GM21390 (cell line): ENCODE measurements around the gene RAB6B.

Source experiments
- ATAC-seq: cut with Tn5 transposase; IDR thresholded peaks from one replicate; pipeline ENCODE4 v1.9.1; 2021; ENCODE audit not compliant: unreplicated experiment

RAB6B gene

DNA sequence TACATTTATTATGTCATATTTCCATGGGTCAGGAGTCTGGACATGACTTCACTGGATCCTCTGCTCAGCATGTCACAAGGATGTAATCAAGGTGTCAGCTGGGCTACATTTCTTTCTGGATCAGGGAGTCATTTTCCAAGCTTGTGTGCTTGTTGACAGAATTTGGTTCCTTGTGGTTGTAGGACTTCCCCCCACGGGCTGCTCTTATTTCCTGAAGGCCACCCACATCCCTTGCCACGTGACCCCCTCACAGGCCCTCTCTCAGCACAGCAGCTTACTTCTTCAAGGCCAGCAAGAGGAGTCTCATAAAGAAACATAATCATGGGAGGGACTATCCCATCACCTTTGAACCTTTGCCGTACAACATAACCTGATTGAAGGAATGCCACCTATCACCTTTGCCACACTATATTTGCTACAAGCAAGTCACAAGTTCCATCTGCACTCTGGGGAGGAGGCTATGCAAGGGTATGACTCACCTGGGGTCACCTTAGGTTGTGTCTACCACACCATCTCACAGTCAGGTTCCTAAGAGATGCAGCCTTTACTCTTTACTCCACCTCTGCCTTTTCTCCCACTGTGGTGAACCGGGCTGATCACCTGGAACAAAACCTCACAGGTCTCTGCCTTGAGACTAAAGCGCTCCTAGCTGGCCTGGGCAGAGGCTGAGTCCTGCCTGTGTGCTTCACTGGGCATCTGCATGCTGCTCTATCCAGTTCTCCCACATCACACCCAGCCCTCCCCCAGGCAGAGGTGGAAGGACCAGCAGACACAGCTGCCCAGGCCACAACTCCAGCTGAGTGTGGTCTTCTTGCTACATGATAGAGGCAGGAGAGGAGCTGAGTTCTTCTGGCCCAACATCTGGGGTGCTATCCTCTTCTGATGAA is 13.5 kb downstream of the RAB6B start:
- ATAC-seq, result no peak

DNA sequence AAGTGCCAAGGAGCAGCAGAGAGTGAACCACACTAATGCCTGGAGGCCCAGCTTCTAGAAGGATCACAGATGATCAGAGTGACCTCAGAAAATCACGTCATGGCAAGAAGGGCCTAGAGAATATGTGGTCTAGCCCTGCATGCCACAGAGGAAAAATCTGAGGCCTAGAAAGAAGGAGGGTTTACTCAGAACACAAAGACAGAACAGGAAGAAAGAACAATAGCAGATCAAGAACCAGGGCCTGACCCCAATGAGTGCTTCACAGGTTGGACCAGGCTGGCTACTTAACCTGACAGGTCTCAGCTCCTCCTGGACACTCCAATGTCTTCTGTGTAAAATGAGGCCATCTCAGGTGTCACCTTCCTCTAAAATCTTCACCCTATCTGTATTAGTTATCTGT is 14.2 kb downstream of the RAB6B start:
- ATAC-seq, result no peak

GRCh38 chr3:133880886-133881455 is 14.7 kb downstream of the RAB6B start:
- ATAC-seq, result no peak

DNA sequence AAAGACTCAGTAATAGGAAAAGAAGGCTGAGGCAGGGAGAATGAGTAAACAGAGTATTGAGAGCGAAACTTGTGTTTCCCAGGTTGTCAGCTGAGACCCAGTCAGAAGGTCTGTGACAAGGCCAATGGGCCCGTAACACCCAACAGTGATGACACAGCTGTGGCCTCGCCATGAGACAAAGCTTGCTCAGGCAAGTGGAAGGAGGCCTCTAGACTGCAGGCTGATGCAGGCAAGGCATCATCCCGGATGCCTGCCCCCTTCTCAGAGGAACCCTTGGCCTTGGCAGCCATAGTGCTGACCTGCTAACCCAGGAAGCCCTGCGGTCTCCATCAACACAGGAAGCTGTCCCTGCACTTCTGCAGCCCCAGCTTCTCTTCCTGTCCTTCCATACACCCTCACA is 15.4 kb downstream of the RAB6B start:
- peak; percentile 72 for ATAC-seq

DNA sequence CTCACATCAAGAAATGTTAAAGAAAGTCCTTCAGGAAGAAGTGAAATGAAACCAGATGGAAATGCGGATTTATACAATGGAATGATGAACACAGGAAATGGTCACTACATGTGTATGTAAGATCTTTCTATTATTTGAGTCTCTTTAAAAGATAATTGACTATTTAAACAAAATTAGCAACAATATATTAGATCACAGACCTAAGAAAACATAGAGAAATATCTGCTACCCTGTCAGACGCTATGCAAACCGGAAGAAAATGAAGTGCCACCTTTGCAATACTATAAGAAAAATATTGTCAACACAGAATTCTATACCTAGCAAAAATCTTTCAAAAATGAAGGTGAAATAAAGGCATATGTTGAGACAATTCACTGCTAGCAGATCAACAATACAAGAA is 17.2 kb downstream of the RAB6B start:
- ATAC-seq, result no peak

- ATAC-seq, result no peak
Measured at GRCh38 chr3:133877221-133877620, 18.5 kb downstream of the RAB6B start.

- no peak for ATAC-seq
Measured at GRCh38 chr3:133874761-133875438, 20.8 kb downstream of the RAB6B start.

GRCh38 chr3:133874344-133874743 is 21.3 kb downstream of the RAB6B start:
- ATAC-seq, result no peak

GRCh38 chr3:133872781-133873180 is 22.9 kb downstream of the RAB6B start:
- no peak for ATAC-seq

DNA sequence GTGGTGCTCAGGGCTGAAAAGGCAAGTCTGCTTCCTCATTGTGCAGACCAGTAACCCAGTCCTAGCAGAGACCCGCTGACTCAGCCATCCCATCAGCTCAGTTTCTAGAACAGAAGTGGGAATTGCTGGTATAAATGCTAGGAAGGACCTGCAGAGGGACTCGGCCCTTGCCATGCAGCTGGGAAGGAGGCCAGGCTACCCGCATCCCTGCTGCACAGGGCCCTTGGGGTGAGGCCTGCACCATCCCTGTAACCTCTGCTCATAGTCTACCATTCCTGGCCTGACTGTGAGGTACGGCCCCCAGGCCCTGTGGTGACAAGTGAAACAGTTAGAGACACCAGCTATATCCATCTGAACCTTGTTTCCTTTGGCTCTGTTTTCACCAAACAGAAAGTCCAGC is 23.5 kb downstream of the RAB6B start:
- no peak for ATAC-seq

DNA sequence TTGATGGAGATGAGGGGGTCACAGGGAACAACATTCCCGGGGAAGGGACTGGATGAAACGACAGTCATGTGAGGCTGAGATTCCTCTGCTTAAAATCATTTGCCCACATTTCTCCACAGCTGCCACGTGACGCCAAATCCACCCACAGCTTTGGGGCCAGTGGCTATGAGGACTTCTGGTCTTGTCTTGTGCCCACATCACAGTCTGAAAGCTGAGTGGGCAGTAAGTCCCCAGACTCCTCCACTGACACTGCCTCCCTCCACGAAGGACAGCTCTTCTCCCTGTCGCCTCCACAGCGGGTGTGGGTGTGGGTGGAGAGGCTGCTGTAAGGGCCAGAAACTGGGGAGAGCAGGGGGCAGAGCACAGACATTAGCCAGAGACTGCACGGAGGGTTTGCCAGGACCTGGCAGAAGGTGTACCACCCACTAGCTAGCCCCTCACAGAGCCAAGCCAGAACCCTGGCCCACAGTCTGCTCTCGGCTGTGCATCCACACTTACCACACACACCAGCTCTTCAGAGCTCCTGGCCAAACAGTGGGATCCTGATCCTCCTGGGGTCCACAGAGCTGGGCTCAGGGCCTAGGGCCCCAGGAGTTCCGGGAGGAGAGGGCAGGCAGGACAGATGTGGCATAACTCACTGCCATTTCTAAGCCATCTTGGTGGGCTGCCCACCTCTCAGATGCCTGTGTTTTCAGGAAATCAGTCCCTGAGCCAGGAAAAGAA is 24.2 kb downstream of the RAB6B start:
- ATAC-seq, result no peak

DNA sequence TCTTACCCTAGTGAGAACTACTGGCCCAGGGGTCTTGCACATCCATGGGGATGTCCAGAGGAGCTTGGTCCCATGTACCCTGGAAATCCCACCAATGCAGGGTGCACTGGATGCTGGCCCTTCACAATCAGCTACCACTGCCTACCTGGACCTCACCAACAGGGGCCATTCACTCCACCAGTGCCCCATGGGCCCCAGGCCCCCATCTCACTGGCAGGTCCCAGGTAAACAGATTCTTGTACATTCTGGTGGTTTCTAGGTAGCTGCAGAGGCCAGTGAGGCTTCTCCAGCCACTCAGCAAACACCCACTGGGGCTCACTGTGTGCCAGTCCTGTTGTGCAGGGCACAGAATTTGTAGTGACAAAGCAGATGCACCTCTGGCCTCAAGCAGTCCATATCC is 24.9 kb downstream of the RAB6B start:
- no peak for ATAC-seq

DNA sequence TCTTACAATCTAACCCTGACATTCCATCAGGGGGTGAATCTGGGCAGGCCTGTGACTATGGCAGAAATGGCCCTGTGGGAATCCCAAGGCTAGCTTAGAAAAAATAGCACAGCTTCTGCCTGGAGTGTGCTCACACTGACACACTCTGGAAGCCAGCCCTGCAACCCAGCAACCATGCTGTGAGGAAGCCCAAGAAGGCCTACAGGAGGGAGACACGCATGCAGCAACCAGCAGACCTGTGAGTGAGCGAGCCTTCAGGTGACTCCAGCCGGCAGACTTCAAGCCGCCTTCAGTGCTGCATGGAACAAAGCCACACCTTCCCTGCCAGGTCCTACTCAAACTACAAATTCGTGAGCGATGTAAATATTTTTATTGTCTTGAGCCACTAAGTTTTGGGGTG is 26.1 kb downstream of the RAB6B start:
- ATAC-seq, result no peak

DNA sequence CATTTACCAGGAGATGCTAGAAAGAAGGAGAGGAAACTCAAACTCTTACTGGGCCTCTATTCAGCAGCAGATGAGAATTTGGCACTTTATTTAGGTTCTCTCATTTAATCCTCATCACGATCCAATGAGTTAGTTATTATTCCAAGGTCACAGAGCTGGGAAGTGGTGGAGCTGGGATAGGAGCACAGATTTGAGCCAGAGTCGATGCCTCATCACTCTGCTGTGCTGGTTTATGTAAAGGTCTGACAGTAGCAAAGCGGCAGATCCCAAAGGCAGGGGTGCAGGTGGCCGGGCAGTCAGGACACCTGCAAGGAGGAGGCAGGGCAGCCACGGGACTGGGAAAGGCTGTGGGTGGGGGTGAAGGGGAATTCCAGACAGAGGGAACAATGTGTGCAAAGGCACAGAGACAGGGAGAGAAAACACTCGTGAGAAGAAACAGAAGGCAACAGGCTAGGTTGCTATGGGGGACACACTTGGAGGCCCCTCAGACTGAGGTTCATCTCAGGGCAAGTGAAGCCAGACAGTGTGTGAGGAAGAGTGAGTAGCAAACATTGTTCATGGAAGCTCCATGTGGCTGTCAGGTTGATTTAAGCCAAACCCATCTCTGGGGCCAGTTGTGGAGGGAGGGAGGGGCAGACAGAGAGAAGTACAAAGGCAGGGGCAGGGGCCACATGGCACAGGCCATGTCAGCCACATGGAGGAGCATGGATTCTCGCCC is 26.8 kb downstream of the RAB6B start:
- no peak for ATAC-seq

DNA sequence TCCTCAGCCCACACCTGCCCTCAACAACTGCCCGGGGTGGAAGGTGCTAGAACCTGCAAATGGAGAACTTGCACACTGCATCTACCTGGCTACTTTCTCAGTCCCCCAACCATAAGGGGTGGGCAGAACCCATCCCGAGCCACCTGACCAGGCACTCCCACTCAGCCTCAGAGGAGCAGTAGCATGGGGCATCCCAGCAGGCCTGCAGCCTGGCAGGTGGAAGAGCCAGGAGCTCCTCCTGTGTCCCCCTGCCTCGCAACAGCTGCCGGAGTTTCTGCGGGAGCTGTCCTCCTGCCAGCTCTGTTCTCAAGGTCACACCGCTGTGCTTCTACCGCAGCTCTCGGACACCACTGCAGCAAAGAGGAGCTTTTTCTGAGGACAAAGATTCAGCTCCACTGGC is 27.5 kb downstream of the RAB6B start:
- ATAC-seq, result no peak

- no peak for ATAC-seq
Measured at GRCh38 chr3:133866141-133866540, 29.5 kb downstream of the RAB6B start.

- no peak for ATAC-seq
Measured at GRCh38 chr3:133865136-133865855, 30.4 kb downstream of the RAB6B start.

DNA sequence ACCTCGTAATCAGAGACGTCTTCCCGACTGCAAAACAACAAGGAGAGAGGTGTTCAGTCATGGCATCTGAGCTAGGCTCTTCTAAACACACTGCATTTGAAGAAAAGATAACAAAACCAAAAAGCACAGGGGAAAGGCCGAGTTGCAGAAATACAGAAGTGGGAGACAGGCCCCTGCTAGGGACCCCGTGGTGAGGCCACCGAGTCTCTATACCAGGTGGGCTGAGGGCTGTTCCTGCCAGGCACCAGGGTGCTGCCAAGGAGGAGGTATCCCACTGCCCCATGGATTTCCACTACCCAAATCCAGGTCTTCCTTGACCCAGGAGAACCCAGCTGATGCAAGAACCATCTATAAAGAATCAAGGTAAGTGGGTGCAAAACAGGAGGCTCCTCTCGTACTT is 31.1 kb downstream of the RAB6B start:
- no peak for ATAC-seq

- no peak for ATAC-seq
Measured at GRCh38 chr3:133863911-133864310, 31.8 kb downstream of the RAB6B start.

- ATAC-seq, result no peak
Measured at GRCh38 chr3:133862161-133862560, 33.5 kb downstream of the RAB6B start.
